GM18508 (cell line): Measurements from ENCODE around the gene OR10A5.
"Not testable (repeated sequence)": the region's sequence is repeated elsewhere in the genome, so short reads cannot be mapped to it uniquely, and the experiment has no call there.

Source experiments
- ATAC-seq: cut with Tn5 transposase; IDR thresholded peaks from one replicate; pipeline ENCODE4 v1.9.1; 2021; ENCODE audit warnings: moderate number of reproducible peaks; ENCODE audit not compliant: insufficient read depth, unreplicated experiment

The OR10A5 gene, protein sequence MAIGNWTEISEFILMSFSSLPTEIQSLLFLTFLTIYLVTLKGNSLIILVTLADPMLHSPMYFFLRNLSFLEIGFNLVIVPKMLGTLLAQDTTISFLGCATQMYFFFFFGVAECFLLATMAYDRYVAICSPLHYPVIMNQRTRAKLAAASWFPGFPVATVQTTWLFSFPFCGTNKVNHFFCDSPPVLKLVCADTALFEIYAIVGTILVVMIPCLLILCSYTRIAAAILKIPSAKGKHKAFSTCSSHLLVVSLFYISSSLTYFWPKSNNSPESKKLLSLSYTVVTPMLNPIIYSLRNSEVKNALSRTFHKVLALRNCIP

DNA sequence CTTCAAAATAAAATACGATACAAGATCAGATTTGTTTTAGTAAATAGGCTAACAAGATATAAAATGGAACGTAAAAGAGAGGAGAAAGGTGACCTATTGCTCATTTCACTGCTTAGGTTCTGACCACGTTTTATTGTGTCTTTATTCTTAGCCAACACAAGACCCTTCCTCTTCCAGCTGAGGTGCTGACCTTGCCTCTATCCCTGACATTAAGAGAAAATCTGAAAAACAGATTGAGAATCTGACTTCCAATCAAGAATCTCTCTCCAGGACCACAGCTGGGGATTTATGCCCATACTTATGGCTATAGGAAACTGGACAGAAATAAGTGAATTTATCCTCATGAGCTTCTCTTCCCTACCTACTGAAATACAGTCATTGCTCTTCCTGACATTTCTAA lies at the start of gene OR10A5:
Gene OR10A5, plus strand, starts transcription at position 301 of the 400 bp plus-strand sequence. Its CDS starts 0 bp downstream, at position 301.
- no peak for ATAC-seq

DNA sequence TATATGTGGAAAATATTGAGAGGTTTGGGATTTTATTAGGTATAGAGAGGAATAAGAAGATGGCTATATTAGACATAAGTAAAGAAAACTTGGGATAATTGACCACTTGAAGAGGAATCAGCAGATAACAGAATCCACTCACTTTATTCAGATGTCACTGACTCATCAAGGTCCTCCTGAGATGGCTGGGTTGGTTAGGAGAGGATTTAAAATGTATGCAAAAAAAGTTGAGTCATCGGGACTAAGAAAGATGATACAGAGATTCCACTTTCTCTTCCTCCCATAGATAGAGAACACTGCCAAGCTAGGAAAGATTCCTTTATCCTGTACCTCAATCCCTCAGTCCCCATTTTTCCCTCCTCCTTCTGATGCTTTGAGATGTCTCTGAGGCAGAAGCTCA lies 46.1 kb upstream of the OR10A5 start, which contains the start of gene OR6A2:
Gene OR6A2, minus strand, starts transcription at position 288 of the 400 bp plus-strand sequence. CDS start 3,981 bp downstream, outside the sequence.
- no peak for ATAC-seq

DNA sequence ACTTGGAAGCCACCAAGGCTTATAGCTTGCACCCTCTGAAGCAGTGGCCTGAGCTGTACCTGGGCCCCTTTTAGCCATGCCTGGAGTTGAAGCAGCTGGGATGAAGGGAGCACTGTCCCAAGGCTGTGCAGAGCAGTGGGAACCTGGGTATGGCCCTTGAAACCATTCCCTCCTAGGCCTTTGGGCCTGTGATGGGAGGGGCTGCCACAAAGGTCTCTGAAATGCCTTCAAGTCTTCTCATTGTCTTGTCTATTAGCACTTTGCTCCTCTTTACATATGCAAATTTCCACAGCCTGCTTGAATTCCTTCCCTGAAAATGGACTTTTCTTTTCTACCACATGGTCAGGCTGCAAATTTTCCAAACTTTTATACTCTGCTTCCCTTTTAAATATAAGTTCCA lies 44.4 kb upstream of the OR10A5 start:
- ATAC-seq = not testable (repeated sequence)

DNA sequence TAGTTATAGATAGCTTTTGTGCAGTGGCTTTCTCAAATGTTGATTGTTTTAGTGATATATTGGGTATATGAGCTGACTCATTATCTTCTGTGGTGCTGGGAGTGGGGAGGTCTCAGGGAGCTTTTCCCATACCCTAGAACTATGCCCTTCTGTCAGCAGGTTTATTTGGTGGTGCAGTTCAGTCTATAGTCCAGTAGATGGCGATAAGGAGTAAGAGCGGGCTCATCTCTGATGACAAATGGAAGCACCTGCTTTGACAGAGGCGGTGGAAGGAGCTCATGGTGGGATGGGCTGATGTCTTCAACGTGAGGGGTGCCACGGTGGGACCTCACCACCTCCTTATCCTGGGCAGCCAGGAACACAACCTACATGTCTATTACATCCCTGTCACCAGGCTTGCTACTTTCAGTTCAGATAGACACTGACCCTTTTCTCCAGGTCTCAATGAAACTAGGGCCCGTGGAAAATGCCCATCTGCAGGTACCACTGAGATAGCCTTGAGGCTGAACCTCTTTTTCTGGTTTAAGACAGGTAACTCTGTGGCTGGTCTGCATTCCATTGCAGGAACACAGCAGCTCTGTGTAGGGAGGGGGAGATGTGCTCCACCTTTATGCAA lies 33.0 kb upstream of the OR10A5 start:
- ATAC-seq = peak; percentile 83

DNA sequence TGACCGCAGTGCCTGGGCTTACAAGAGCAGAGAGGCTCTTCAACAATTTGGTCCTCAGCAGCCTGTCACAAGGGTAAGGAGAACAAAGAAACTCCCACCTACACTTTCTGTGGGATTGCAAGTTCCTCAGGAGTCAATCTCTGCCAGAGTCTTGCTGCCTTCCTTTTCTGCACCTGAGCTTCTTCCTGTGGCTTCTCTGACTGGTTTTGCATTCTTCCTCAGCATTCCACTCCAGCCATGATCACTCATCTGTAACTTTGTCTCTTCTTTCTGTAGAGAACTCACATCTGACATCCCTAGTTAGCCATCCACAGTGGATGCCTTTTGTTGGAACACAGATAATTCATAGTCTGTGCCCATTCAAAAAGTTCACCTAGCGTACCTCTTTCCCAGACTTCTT lies 31.8 kb upstream of the OR10A5 start:
- no peak for ATAC-seq

DNA sequence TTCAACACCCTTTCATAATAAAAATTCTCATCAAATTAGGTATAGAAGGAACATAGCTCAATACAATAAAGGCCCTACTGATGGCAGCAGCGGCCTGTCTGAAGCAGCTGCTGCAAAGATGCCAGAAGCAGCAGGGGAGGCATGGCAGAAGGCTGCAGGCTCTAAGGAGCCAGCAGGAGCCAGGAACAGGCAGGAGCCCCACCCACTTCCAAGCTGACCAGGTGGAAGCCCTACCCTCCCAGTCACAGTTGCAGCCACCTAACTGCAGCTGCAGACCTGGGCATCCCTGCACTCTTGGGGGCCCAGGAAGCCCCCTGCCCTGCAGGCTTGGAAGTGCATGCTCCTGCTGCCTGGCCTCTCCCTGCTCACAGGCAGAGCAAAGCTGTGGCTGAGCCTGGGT lies 27.8 kb upstream of the OR10A5 start:
- ATAC-seq = no peak

DNA sequence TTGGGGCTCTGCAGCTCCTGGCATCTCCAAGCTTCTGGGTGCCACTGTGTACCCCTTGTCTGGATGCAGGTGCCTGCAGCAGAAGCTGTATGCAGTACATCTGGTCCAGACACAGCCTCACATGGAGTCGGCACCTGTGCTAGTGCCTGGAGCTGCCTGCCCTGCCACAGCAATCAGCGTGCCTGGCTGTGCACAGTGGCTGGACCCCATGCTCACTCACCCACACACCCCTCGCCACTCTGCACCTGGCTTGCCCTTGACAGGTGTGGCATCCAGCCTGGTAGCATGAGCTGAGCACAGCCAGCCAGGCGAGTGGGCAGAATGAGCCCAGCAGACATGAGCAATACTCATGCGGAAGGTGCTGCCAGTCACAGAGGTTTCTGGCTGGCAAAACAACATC lies 26.5 kb upstream of the OR10A5 start:
- no peak for ATAC-seq

DNA sequence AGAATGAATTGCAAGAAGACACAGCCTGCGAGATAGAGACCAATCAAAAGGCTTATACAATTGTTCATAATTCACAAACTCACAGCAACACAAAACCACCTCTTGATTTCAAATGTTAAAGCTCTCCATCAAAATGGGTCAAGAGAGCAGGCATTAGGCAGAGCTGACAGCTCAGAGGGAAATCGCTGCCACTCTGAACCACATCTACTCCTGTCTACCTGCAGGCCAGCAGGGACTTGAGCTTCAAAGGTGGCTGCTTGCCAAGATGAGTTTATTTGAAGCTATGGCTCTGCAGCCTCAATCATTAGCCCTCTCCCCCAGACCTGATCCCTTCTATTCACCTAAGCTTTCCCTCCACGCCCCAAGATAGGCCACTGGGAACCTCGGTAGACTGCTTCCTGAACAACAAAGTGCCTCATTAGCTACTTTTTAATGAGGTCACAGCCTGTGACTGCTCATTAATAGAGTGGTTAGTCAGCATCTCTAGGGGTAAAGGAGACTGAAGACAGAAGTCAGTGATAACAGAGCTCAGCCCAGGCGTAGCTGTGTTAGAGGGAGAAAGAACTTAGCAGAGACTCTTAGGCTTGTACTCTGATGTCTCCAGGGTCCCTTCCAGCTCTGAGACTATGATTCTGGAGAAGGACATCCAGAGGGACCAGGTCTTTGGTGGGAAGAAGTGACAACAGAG lies 21.2 kb upstream of the OR10A5 start:
- no peak for ATAC-seq

DNA sequence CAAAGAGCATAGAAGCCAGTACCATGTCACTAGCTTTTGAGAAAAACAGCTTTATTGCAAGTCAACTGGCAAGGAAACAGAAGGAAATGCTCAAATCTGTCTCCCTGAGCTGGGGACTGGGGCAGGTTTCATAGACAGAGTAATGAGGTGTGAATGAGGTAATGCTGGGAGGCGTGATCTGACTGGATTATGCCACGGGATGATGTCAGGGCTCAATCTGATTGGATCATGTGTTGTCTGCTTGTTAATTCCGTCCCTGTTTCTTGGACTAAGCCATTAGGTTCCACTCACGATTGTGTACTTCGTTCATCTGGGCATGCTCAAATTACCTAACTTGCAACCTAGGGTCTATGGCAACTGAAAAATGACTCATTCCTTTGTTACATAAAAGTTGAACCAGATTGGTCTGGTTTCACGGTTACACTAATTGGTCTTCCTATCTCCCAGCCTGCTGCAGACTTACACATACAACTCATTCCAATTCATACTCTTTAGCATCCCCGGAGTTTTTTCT lies 20.2 kb upstream of the OR10A5 start:
- no peak for ATAC-seq

DNA sequence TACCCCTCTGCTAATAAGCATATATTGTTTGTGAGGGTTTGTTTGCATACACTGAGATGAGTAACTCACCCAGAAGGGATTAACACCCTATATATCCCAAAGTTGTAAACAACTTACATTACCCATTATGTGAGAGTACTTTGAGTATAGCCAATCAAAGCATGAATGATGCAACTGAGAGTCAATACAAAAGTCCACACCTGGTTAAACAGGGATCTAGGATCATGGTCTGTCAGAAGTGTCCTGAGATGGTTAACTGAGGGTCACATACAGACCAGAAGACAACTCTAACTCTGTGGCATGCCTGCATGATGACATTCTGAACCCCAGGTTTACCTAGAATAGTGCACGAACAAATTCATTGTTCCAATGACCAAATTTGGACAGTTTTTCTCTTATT lies 17.4 kb upstream of the OR10A5 start:
- ATAC-seq = no peak

DNA sequence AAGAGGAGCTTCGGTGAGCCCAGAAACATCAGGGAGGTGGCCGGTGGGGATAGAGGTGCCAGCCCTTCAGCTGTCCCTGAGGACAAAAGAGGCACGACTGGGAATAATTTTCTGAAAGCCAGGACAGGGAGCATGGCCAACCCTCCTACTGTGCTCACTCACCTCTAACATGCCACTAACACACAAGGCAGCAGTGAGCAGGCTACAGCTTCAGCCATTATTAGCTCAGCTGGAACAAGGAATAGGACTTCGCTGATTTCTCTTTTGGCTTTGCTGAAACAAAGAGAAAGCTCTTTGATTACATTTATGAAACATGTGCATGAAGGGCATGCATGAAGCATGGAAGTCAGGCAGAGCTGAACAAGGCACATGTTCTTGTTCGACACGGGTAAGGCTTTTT lies 12.1 kb upstream of the OR10A5 start:
- ATAC-seq = no peak

DNA sequence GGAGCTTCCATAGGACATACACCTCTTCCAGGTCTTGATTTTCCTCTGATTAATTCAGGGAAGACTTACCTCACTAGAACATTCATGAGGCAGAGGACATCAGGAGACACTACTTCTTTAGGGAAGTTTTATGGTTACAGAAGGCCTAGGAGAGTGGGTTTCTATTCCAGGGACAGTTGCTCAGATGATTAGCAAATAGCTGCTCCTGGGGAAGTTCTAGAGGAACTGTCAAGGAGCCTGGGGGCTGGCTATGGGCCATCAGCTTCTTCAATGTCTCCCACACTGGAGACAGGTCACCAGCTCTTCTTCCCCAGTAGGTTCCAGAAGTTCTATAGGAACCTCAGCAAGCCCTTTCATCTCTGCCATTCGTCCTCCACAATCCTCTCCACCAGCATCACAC lies 11.5 kb upstream of the OR10A5 start:
- no peak for ATAC-seq

DNA sequence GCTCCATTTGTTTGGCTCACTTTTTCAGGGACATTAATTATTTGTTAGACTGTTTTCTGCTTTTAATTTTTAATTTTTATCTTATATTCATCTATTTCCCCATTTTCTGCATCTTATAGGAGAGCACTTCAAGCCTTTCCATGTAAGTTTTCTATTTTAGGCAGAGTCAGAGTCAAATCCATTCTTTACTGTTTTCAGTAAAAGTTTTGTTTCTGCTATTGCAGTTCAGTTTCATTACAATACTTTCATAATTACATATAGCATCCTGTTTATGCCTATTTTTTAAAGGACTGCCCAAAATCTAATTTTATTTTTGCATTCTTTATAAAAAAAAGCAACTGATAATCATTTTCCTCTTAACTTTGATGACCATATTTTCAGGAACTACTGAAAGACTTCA lies 3.8 kb upstream of the OR10A5 start:
- no peak for ATAC-seq

DNA sequence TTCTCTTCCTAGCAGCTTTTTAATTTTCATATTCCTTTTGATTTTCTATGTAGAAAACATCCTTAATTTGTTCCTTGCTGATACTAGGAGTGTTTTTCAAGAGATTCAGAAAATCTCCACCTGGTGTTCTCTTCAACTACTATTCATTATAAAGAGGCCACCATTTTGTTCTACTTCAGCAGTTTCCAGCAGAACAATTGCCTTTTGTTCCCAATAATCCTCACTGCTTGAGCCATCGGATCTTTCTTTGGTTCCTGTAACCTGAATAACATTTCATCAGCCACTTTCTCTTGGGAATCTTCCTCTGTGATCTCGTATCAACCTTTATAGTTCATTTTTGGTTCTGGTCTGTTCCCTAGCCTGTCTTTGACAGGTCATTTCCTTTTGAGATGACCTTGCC lies 1.8 kb upstream of the OR10A5 start:
- no peak for ATAC-seq

DNA sequence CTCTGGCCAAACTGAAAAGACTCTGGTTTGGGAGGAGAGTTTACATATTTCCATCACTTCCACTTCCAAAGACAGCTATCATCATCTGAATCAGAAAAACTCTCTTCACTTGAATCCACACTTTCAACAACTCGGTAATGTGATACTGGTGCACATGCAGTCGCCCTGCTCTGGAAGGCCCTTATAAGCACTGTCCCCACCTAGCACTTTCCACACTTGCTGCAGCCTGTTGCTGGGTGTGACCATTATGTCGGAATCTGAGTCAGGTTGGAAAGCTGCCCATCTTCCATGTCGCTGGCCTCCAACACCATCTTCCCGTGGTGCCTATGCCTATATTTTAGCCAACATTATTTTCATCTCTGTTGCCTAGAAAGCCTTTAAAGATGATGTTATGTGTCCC lies 1.1 kb upstream of the OR10A5 start:
- no peak for ATAC-seq

DNA sequence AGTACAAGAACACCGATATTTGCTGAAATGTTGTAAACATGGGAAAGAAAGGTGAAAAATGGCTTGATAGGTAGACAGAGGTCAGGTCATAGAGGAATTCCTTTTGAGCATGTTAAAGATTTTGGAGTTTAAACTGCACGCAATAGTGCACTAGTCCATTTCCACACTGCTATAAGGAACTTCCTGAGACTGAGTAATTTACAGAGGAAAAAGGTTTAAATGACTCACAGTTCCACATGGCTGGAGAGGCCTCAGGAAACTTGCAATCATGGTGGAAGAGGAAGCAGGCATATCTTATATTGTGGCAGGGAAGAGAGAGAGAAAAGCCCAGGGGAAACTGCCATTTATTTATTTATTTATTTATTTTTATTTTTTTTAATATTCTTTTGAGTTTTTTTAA lies 5.0 kb downstream of the OR10A5 start:
- no peak for ATAC-seq

DNA sequence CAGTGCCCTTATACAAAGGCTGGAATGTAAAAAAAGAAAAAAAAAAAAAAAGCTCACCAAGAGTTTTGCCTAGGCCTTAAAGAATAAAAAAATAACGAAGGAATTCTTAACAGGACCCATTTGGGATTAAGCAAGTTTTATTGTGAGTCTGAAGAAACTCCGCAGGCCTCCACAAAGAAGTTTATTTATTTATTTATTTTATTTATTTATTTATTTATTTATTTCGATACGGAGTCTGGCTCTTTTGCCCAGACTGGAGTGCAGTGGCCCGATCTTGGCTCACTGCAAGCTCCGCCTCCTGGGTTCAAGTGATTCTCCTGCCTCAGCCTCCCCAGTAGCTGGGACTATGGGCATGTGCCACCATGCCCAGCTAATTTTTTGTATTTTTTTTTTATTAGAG lies 9.3 kb downstream of the OR10A5 start:
- not testable (repeated sequence) for ATAC-seq

DNA sequence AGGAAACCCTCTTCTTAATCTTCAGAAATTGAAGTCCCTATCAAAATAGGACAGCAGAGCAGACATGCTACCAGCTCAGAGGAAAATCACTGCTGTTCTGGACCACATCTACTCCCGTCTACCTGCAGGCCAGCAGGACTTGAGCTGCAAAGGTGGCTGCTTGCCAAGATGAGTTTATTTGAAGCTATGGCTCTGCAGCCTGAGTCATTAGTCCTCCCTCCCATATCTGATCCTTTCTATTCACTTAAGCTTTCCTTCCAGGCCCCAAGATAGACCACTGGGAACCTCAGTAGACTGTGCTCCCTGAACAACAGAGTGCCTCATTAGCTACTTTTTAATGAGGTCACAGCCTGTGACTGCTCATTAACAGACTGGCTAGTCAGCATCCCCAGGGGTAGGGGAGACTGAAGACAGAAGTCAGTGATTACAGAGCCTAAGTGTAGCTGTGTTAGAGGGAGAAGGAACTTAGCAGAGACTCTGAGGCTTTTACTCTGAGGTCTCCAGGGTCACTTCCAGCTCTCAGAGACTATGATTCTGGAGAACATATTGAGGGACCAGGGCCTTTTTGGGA lies 10.6 kb downstream of the OR10A5 start:
- no peak for ATAC-seq

DNA sequence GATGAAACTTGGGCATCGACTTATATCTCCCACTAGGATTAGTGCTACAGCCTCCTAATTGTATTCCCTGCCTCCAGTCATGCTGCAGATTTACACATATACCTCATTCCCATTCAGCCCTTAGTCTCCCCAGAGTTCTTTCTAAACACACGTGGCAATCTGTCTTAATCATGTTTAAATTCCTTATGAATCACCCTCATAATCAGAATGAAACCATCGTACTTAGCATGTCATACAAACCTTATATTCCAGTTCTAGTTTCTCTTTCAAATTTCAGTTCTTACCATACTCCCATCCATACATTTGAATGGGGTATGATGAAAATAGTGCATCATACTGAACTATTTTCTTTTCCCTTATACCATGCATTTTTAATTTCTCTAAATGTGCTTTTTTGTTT lies 11.4 kb downstream of the OR10A5 start:
- ATAC-seq = no peak

DNA sequence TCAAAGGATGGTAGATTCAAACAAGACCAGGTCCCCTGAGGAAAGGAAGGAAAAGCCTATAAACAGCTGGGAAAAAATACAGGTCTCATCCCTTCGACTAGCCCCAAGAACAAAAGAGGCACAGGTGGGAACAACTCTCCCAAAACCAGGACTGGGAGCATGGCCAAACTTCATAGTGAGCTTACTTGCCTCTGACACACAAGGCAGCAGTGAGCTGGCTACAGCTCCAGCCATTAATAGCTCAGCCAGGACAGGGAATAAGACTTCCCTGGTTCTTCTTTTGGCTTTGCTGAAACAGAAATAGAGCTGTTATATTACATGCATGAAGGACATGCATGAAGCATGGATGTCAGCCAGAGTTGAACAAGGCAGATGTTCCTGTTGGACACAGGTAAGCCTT lies 17.5 kb downstream of the OR10A5 start, which contains the start of gene OR10A2:
Gene OR10A2, plus strand, starts transcription at position 97 of the 400 bp plus-strand sequence. CDS start 6,698 bp downstream, outside the sequence.
- ATAC-seq = no peak

DNA sequence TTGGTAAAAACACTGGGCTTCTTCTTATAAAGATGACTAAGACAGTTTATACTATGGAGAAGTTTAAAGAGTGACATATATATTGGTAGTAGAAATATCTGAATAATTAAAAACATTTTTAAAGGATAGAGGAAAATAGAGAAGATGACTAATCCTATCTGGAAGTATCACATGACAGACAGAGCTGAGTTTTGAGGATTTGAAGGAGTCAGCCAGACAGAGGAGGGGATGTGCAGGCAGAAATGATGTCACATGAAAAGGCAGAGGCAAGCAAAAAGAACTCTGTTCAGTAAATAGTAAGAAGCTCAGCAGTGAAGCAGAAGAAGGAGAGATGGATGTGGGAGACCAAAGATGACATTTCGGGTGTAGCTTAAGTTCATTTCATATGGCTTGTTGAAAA lies 19.0 kb downstream of the OR10A5 start:
- no peak for ATAC-seq
